HCT116 (cell line): ENCODE measurements around the gene SP100. TPM values are rescaled to one million over a fixed set of nuclear protein-coding genes. Genes with fewer than 3 reads are reported as not detected.

Experiments used
- ATAC-seq: fragments of 200-7000 bp; cut with Tn5 transposase; 2 replicates; pipeline ENCODE4 v1.9.1; 2020; ENCODE audit warnings: mild to moderate bottlenecking, moderate library complexity
- BruUV-seq: library from RNA; stranded (reverse); fragments of 400-500 nt; replicated peaks from 2 replicates; lab custom pipeline; 2021; lab: Mats Ljungman, UMichigan
- CTCF ChIA-PET: fragments of 300-600 bp; sonication (Branson Sonifier 250); formaldehyde crosslinking; loops from one replicate; lab custom pipeline; 2021; ENCODE audit warnings: antibody characterized with exemption; lab: Charles Lee
- POLR2A ChIA-PET: fragments of 300-600, 350-600 bp; sonication (Branson Sonifier 250); formaldehyde crosslinking; loops from one replicate; lab custom pipeline; 2021; ENCODE audit warnings: antibody characterized with exemption; lab: Charles Lee
- RAD21 ChIA-PET, 2 experiments: fragments of 300-600 bp; sonication (Branson Sonifier 250); formaldehyde crosslinking; loops; one replicate each; lab custom pipeline; 2023; ENCODE audit warnings: low total read pairs in 2 of 2; ENCODE audit not compliant: uncharacterized antibody in 2 of 2, unreplicated experiment in 2 of 2, low non-redundant PET in 1 of 2; lab: Charles Lee
- DNase-seq: peaks from one replicate; pipeline ENCODE4 v3.0.0-alpha.2; 2010; ENCODE audit warnings: low read depth, low spot score
- H2AFZ ChIP-seq: fragments of 200-600 bp; shearing (Covaris generic), sonication (generic); 2 replicates; pipeline ENCODE4 v1.6.1; 2017; ENCODE audit warnings: low read depth, mixed run types, mixed read lengths, antibody characterized with exemption, low read length; ENCODE audit not compliant: poor library complexity, severe bottlenecking
- H3K27ac ChIP-seq: 2 replicates; pipeline ENCODE4 v1.5.1; 2012; ENCODE audit warnings: low read depth, low read length
- H3K27me3 ChIP-seq: fragments of 200-600 bp; sonication (generic); 2 replicates; pipeline ENCODE4 v1.6.1; 2016; ENCODE audit warnings: mixed run types, low read length, mixed read lengths; ENCODE audit not compliant: insufficient read depth
- H3K36me3 ChIP-seq, 2 experiments: fragments of 200-500 bp in 1 of 2; fragments of 200-600 bp in 1 of 2; sonication (Bioruptor generic) in 1 of 2; sonication (generic) in 1 of 2; 2 replicates each; pipeline versions ENCODE4 v1.5.1 to v1.6.1; 2014 to 2016; ENCODE audit warnings: low read length in 2 of 2, inconsistent platforms in 1 of 2, mixed read lengths in 1 of 2, mixed run types in 1 of 2; ENCODE audit not compliant: insufficient read depth in 2 of 2, control insufficient read depth in 1 of 2
- H3K4me1 ChIP-seq, 2 experiments: fragments of 200-600 bp in 1 of 2; sonication (generic) in 1 of 2; 2 replicates each; pipeline versions ENCODE4 v1.5.1 to v1.6.1; 2012 to 2017; ENCODE audit warnings: low read length in 2 of 2, inconsistent platforms in 1 of 2, mild to moderate bottlenecking in 1 of 2, mixed read lengths in 1 of 2, mixed run types in 1 of 2, moderate library complexity in 1 of 2; ENCODE audit not compliant: insufficient read depth in 2 of 2, control insufficient read depth in 1 of 2
- H3K4me2 ChIP-seq: fragments of 200-600 bp; sonication (generic); 2 replicates; pipeline ENCODE4 v1.6.1; 2017; ENCODE audit warnings: mixed run types, low read length, mixed read lengths
- H3K4me3 ChIP-seq, 2 experiments: fragments of 200-600 bp in 1 of 2; sonication (generic) in 1 of 2; replicated peaks in 1 of 2; 2 replicates each; pipeline ENCODE4 v1.5.1; 2011 to 2016; ENCODE audit warnings: low read length in 2 of 2, control low read depth in 1 of 2, low read depth in 1 of 2, mild to moderate bottlenecking in 1 of 2, mixed read lengths in 1 of 2, mixed run types in 1 of 2
- H3K79me2 ChIP-seq: fragments of 200-600 bp; sonication (generic); 2 replicates; pipeline ENCODE4 v1.6.1; 2017; ENCODE audit warnings: mild to moderate bottlenecking, mixed run types, low read length, moderate library complexity, mixed read lengths; ENCODE audit not compliant: insufficient read depth
- H3K9ac ChIP-seq: fragments of 200-600 bp; sonication (generic); 2 replicates; pipeline ENCODE4 v1.6.1; 2016; ENCODE audit warnings: low read length, mixed read lengths
- H3K9me2 ChIP-seq: fragments of 200-600 bp; sonication (generic), shearing (Covaris generic); 2 replicates; pipeline ENCODE4 v1.6.1; 2017; ENCODE audit warnings: mixed run types, mild to moderate bottlenecking, moderate library complexity; ENCODE audit not compliant: insufficient read depth
- H3K9me3 ChIP-seq, 2 experiments: fragments of 200-500 bp in 1 of 2; fragments of 200-600 bp in 1 of 2; sonication (Bioruptor generic) in 1 of 2; sonication (generic) in 1 of 2; 2 replicates each; pipeline ENCODE4 v1.6.1; 2014 to 2017; ENCODE audit warnings: low read length in 2 of 2, mixed read lengths in 2 of 2, inconsistent platforms in 1 of 2, low read depth in 1 of 2, mild to moderate bottlenecking in 1 of 2, mixed run types in 1 of 2, moderate library complexity in 1 of 2; ENCODE audit not compliant: control insufficient read depth in 1 of 2, insufficient read depth in 1 of 2
- H4K20me1 ChIP-seq: fragments of 200-600 bp; sonication (generic), shearing (Covaris generic); 2 replicates; pipeline ENCODE4 v1.6.1; 2017; ENCODE audit warnings: mixed run types, mild to moderate bottlenecking, moderate library complexity; ENCODE audit not compliant: insufficient read depth
- ATF3 ChIP-seq: IDR thresholded peaks from 2 replicates; pipeline ENCODE4 v1.6.1; 2012
- CBX3 ChIP-seq: IDR thresholded peaks from 2 replicates; pipeline ENCODE4 v1.6.1; 2012; ENCODE audit warnings: low read depth
- CEBPB ChIP-seq: IDR thresholded peaks from 2 replicates; pipeline ENCODE4 v1.6.1; 2012; ENCODE audit warnings: low read depth
- EGR1 ChIP-seq: IDR thresholded peaks from 2 replicates; pipeline ENCODE4 v1.6.1; 2012; ENCODE audit warnings: low read depth
- ELF1 ChIP-seq: IDR thresholded peaks from 2 replicates; pipeline ENCODE4 v1.6.1; 2012; ENCODE audit warnings: low read depth, borderline replicate concordance
- EZH2 ChIP-seq: fragments of 200-600 bp; sonication (generic); IDR thresholded peaks from 2 replicates; pipeline ENCODE4 v1.6.1; 2017; ENCODE audit warnings: antibody characterized with exemption, mixed run types
- EZH2phosphoT487 ChIP-seq: fragments of 200-600 bp; IDR thresholded peaks from 2 replicates; pipeline ENCODE4 v1.6.1; 2018; ENCODE audit warnings: antibody characterized with exemption, borderline replicate concordance
- FOSL1 ChIP-seq: IDR thresholded peaks from 2 replicates; pipeline ENCODE4 v1.6.1; 2012; ENCODE audit warnings: low read depth
- POLR2A ChIP-seq: IDR thresholded peaks from 2 replicates; pipeline ENCODE4 v1.7.0; 2011; ENCODE audit warnings: borderline replicate concordance; ENCODE audit not compliant: insufficient read depth, insufficient read length; ENCODE audit errors: extremely low read depth
- REST ChIP-seq: IDR thresholded peaks from 2 replicates; pipeline ENCODE4 v1.6.1; 2012; ENCODE audit warnings: low read depth
- SIN3A ChIP-seq: IDR thresholded peaks from 2 replicates; pipeline ENCODE4 v1.6.1; 2012; ENCODE audit warnings: low read depth
- SP1 ChIP-seq: IDR thresholded peaks from 2 replicates; pipeline ENCODE4 v1.6.1; 2012; ENCODE audit warnings: low read depth
- SRF ChIP-seq: IDR thresholded peaks from 2 replicates; pipeline ENCODE4 v1.6.1; 2012; ENCODE audit warnings: low read depth
- TCF7L2 ChIP-seq: IDR thresholded peaks from 2 replicates; pipeline ENCODE4 v1.7.0; 2011; ENCODE audit warnings: borderline replicate concordance, inconsistent platforms; ENCODE audit not compliant: insufficient read depth, insufficient read length; ENCODE audit errors: extremely low read depth
- YY1 ChIP-seq: IDR thresholded peaks from 2 replicates; pipeline ENCODE4 v1.6.1; 2011; ENCODE audit warnings: low read length, low read depth, moderate library complexity, mild to moderate bottlenecking; ENCODE audit not compliant: insufficient replicate concordance; ENCODE audit errors: extremely low read depth
- ZBTB33 ChIP-seq: IDR thresholded peaks from 2 replicates; pipeline ENCODE4 v1.6.1; 2011; ENCODE audit warnings: mild to moderate bottlenecking, low read length, moderate library complexity; ENCODE audit not compliant: insufficient replicate concordance; ENCODE audit errors: extremely low read depth
- ZFX ChIP-seq: fragments of 450-650 bp; IDR thresholded peaks from 2 replicates; pipeline ENCODE4 v1.6.1; 2017
- ZNF274 ChIP-seq: fragments of 200-500 bp; sonication (Bioruptor generic); IDR thresholded peaks from 2 replicates; pipeline ENCODE4 v1.6.1; 2014; ENCODE audit warnings: mild to moderate bottlenecking, low read depth, low read length, inconsistent platforms
- intact Hi-C: fragments of 100-400 bp; cut with micrococcal nuclease; formaldehyde crosslinking; loops from 2 replicates; pipeline ENCODE4 v1.10.0; 2022
- total RNA-seq: library from RNA; stranded (reverse); gene quantifications from one replicate; pipeline ENCODE4 v1.2.1, GENCODE V29; 2021; ENCODE audit not compliant: unreplicated experiment
- TF ChIP-seq, protein P1 (sequence below), 3 experiments: fragments of 200-600 bp in 1 of 3; sonication (generic) in 1 of 3; IDR thresholded peaks in 2 of 3; conservative IDR thresholded peaks in 1 of 3; 2 replicates each; pipeline ENCODE4 v1.5.1; 2012 to 2017; ENCODE audit warnings: low read depth in 2 of 3, low read length in 2 of 3, antibody characterized with exemption in 1 of 3, borderline replicate concordance in 1 of 3, control low read depth in 1 of 3, mild to moderate bottlenecking in 1 of 3, mixed read lengths in 1 of 3, mixed run types in 1 of 3, moderate library complexity in 1 of 3; ENCODE audit not compliant: insufficient read depth in 1 of 3
- TF ChIP-seq, protein P2 (sequence below): IDR thresholded peaks from 2 replicates; pipeline ENCODE4 v1.6.1; 2012

SP100 gene
- total RNA-seq, 1 experiment from 2014 or later: 48.1 TPM

GRCh38 chr2:230590333-230590732, 174.3 kb downstream of the SP100 start:
- ATAC-seq (no peak), DNase-seq (no peak)
- Histone ChIP-seq H3K4me1 (no peaks in the 10 kb centered on the region), H3K9me3 (no peaks in the 10 kb centered on the region), H3K27ac (no peak overlapping the region), H4K20me1 (no peaks in the 10 kb centered on the region), H3K36me3 (no peaks in the 10 kb centered on the region), H3K4me2 (no peak overlapping the region), H3K27me3 (no peaks in the 10 kb centered on the region), H2AFZ (no peak overlapping the region), H3K4me3 (no peak overlapping the region), H3K9me2 (no peaks in the 10 kb centered on the region; the same call in 1 of the 2 replicates), H3K79me2 (no peaks in the 10 kb centered on the region), H3K9ac (no peak overlapping the region)
- ChIA-PET POLR2A (no interaction called here), RAD21 (no interaction called here), CTCF (no interaction called here)
- intact Hi-C loops: no loop called here
- no TSS peak for BruUV-seq
- TF ChIP-seq SIN3A: no peak
- no peak for TF ChIP-seq SP1
- no peak for TF ChIP-seq FOSL1
- TF ChIP-seq, protein P1, sequence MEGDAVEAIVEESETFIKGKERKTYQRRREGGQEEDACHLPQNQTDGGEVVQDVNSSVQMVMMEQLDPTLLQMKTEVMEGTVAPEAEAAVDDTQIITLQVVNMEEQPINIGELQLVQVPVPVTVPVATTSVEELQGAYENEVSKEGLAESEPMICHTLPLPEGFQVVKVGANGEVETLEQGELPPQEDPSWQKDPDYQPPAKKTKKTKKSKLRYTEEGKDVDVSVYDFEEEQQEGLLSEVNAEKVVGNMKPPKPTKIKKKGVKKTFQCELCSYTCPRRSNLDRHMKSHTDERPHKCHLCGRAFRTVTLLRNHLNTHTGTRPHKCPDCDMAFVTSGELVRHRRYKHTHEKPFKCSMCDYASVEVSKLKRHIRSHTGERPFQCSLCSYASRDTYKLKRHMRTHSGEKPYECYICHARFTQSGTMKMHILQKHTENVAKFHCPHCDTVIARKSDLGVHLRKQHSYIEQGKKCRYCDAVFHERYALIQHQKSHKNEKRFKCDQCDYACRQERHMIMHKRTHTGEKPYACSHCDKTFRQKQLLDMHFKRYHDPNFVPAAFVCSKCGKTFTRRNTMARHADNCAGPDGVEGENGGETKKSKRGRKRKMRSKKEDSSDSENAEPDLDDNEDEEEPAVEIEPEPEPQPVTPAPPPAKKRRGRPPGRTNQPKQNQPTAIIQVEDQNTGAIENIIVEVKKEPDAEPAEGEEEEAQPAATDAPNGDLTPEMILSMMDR (IDR thresholded peaks at IDR 0.05 in 2 of 3, conservative IDR thresholded peaks at IDR 0.05 in 1 of 3; ENCODE audit: borderline replicate concordance in 1 of 3, insufficient read depth in 1 of 3, low read depth in 2 of 3, low read length in 2 of 3): no peak
- no peak for TF ChIP-seq ZNF274
- TF ChIP-seq EZH2: no peak
- TF ChIP-seq EGR1: no peak
- TF ChIP-seq ATF3: no peak
- no peak for TF ChIP-seq POLR2A
- no peak for TF ChIP-seq ZBTB33
- no peak for TF ChIP-seq TCF7L2
- no peak for TF ChIP-seq REST
- no peak for TF ChIP-seq YY1
- TF ChIP-seq SRF: no peak
- no peak for TF ChIP-seq ZFX
- no peak for TF ChIP-seq CEBPB
- TF ChIP-seq ELF1: no peak
- TF ChIP-seq CBX3: no peak
- TF ChIP-seq, protein P2, sequence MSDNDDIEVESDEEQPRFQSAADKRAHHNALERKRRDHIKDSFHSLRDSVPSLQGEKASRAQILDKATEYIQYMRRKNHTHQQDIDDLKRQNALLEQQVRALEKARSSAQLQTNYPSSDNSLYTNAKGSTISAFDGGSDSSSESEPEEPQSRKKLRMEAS: no peak
- no peak for TF ChIP-seq EZH2phosphoT487
